Fibroblast of the conjunctiva (primary cell): Measurements from ENCODE around the gene HMCES.

Experiments used
- DNase-seq: peaks from one replicate; pipeline ENCODE4 v3.0.0-alpha.2; 2010; ENCODE audit warnings: low read depth

HMCES gene

DNA sequence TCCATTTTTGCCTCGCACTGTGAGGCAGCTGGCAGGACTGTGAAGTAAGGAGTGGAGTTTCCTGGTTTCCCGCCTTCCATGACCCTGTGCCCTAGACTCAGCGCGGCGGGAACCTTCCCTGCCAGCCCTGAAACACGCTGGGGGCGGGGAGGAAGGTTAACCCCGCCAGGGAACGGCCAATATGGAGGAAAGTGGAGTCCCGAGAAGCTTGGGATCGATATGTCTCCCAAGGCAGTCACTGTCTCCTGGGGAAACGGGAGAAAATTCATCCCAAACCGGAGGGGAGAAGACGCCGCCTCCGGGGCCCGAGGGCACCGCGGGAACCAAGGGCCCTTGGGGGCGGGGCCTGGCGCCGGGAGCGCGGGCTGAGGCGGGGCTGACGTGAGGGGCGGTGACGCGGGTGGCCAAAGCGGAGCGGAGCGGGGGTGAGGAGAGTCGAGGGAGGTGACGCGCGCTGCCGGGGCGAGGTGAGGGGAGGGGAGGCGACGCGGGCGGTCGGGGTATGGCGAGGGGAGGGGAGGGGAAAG is at the start of gene HMCES:
Gene HMCES, plus strand, starts transcription at position 432 of the 527 bp plus-strand sequence. CDS start 863 bp downstream, outside the sequence.
- DNase-seq = peak; percentile 66

DNA sequence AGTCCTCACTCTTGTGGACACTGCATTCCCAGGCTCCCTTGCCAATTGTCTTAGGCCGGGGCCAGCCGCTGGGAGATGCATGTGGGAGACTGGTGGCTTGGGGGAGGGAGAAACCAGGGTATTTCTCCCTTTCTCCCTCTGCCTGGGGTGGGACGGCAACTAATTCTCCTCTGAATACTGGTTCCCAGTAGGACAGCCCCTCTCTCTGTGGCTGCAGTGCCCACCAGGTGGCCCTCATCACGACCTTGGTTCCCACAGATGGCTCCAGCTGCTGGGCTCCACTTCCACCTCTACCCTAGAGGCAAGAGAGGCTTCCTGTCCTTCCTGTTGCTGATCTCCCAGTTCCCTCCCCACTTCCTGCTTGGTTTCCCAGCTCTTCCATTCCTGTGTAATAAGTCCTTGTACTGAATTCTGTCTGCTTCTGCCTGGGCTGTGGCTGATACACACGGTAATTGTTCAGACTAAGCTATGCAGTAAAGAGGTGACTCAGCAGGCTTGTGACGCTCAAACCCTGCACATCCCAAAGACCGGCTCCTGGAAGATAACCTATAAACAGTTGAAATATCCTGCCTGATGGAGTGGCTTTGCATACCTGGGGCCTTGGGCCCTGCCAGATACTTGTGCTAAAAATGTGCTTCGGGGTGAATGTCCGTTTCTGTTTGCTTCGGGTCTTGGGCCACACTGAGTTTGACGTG is 49.6 kb upstream of the HMCES start:
- DNase-seq = no peak

GRCh38 chr3:129230311-129231019 is 48.2 kb upstream of the HMCES start:
- DNase-seq = peak; percentile 77

- no peak for DNase-seq
Measured at GRCh38 chr3:129231331-129232119, 47.1 kb upstream of the HMCES start.

DNA sequence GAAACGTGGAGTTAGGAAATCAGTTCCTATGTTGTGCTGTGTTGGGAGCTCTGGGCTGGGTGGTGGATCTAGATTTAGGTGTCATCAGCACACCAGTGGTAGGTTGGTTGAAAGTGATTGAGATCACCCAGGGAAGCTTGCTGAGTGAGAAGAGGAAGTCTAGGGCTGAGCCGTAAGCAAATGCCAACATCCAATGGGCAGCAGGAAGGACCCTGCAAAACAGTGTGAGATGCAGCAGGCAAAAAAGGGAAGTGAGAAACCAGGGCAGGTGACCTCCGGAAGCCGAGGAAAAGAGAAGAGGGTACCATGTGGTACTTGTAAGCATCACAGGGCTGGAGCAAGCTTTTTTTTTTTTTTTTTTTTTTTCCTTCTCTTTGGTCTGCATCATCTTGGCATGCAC is 45.1 kb upstream of the HMCES start:
- no peak for DNase-seq

DNA sequence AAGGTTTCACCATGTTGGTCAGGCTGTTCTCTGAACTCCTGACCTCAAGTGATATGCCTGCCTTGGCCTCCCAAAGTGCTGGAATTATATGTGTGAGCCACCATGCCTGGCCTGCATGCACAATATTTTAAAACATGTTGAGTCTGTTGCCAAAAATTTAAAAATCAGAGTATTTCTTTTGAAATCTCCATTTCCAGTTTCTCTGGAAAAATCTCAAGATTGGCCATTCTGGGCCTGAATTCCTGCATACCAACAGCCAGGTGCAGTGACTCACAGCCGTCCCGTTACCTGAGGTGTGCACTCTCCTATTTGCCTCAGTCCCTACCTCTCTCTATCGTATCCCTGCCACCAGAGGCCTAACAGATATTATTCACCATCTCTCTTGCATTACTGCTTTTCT is 44.2 kb upstream of the HMCES start:
- no peak for DNase-seq

DNA sequence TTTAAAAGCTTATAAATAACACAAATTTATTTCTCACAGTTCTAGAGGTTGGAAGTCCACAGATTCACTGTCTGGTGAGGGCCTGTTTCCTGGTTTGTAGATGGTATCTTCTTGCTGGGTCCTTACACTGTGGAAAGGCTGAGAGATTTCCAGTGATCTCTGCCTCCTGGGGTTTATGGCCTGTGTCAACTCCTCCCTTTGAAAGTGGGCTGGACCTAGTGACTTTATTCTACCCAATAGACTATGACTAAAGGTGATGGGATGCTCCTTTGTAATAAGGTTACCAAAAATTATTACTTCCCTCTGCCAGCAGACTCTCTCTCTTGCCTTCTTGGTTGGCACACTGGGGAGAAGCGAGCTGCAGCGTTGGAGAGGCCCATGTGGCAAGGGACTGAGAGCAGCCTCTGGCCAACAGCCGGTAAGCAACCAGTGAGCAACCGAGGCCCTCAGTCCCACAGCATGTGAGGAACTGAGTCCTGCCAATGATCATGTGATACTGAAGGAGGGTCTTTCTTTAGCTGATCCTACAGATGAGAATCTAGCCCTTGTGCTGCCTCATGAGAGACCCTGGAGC is 43.2 kb upstream of the HMCES start:
- no peak for DNase-seq

- peak; percentile 52 for DNase-seq
Measured at GRCh38 chr3:129238945-129239705, 39.5 kb upstream of the HMCES start.

GRCh38 chr3:129239991-129240390 is 38.7 kb upstream of the HMCES start:
- DNase-seq = no peak

DNA sequence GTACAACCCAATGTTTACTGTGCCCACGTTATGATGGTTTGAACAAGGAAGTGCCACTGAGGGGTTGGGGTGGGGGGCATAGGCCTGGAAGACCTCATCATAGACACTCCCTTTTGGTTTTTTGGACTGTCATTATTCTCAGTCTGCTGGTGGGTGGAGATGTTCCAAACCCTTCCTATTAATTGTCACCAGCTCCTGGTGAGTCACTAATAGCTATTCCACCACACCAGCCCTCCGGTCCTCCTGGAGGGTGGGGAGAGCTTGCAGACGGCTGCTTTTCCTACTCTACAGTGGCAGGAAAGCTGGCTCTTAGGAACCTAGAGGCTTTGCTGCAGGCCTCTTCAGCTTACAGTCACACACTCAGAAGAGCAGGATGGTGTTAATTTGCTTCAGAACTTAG is 38.2 kb upstream of the HMCES start:
- no peak for DNase-seq

DNA sequence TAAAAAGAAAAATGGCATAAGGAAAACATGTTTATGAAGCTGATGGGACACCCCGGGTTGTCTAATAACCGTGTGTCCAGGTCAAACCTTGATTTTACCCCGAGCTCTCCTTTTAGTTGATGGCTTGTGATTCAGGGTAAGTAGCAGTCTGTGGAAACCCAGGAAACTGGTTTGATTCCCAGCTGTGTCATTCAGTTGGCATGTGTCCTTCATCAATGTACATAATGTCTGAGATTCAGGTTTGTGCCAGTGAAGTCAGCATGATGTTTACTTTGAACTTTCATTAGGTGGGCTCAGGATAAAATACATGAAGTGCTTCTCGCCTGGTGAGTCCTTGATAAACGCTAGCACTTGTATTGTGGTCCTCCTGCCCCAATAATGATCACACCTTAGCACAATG is 33.5 kb upstream of the HMCES start:
- DNase-seq = no peak

GRCh38 chr3:129245641-129246306 is 32.9 kb upstream of the HMCES start:
- DNase-seq = peak; percentile 86

DNA sequence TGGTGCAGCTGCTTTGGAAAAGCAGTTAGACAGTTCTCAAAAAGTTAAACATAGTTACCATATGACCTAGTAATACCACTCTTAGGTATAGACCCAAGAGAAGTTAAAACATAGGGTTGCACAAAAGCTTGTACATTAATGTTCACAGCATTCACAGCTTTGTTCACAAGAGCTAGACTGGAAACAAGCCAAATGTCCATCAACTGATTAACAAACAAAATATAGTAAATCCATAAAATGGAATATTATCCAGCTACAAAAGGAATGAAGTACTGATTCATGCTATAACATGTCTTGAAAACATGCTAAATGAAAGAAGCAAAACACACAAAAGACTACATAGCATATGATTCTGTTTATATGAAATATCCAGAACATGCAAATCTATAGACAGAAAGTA is 32.0 kb upstream of the HMCES start:
- no peak for DNase-seq

DNA sequence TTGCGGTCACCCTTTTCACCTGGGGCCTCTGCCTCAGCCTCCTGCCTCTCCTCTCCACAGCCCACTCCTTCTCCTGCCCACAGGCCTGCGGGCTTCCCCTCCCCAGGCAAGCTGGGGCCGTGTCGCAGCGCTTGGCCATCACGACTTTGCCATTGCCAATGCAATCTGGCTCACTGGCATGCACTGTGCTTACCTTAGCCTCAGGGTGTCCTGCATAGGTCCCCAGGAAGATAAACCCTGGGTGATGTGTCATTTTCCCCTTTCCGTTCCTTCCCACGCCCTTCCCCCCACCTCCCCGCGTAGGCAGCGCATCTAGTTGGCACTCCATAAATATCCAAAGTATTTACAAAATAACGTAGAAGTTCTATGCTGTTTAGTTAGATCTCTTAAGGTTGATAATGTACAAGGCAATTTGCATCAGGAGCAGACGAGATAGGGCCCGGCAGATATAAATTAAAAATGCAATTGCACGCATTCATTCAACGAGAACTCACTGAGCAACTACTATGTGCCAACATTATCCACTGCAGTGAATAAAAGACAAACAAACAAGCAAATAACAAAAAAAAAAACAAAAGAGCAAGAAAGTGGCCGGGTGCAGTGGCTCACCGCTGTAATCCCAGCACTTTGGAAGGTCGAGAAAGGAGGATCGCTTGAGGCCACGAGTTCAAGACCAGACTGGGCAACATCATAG is 30.2 kb upstream of the HMCES start:
- DNase-seq = no peak

GRCh38 chr3:129249284-129250065 is 29.2 kb upstream of the HMCES start, which contains the start of gene COPG1:
Gene COPG1 (plus strand): TSS chr3:129249606. CDS start chr3:129249710, 104 bp downstream.
- DNase-seq = peak; percentile 73

GRCh38 chr3:129252748-129253147 is 25.9 kb upstream of the HMCES start:
- DNase-seq = no peak

DNA sequence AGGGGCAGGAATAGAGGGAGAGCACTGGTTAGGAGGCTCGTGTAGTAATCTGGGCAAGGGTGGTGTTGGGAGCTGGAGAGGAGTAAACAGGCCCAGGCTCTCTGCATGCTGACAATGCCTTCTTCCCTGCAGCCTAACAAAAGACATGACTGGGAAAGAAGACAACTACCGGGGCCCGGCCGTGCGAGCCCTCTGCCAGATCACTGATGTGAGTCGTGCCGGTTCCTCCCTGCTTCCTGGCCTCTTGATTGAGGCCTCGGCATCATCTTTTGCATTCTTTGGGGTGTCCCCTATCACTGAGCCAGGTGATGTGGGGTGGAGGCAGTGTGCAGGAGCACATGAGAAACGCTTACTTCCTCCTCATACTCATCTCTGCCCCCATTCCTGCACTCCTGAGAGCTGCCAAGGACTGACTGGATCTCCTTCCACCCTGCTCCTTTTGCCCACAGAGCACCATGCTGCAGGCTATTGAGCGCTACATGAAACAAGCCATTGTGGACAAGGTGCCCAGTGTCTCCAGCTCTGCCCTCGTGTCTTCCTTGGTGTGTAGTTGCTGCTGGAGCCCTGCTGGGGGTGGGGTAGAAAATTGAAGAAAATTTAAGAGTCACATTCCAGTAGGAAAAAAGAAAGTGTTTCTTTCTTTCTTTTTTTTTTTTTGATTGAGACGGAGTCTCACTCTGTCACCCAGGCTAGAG is 24.0 kb upstream of the HMCES start:
- no peak for DNase-seq

DNA sequence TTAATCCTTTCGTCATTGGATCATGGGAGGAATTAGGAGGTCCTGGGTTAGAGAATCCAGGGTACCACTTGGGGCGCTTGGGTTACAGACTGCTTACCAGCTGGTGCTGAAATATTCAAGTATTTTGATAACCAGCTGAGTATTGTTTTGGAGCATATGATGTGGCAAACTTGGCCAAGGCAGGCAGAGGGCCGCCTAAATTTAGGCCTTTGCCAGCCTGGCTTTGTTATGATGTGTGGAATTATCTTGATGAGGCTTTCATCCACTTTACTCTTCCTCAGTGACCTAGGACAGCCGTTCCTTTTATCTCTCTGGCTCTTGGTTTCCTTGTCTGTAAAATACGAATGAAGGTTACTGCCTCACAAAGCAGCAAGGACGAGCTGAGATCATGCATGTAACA is 22.4 kb upstream of the HMCES start:
- no peak for DNase-seq

DNA sequence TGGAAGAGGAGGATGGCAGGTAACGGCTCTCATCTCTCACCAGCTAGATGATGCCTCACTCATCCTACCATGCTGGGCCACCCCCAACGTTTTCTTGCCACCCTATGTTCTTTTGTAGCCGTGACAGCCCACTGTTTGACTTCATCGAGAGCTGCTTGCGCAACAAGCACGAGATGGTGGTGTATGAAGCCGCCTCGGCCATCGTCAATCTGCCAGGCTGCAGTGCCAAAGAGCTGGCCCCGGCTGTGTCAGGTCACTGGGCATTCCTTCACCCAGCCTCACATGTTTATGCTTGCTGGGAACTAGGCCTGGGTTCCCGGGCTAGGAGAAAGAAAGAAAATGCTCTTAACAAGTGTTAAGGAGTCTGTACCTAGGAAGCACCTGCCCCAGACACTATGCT is 21.1 kb upstream of the HMCES start:
- no peak for DNase-seq
